Activated CD8-positive, alpha-beta memory T cell treated with anti-CD3 and anti-CD28 coated beads, Interleukin-2, amount 50 U/mL, for 4 hours (primary cell): ENCODE results near the gene HIPK2.

Experiments
- DNase-seq: peaks from one replicate; pipeline ENCODE4 v3.0.0-alpha.2; 2020

Gene HIPK2

GRCh38 chr7:139782932-139783331 lies 5.1 kb upstream of the HIPK2 start:
- DNase-seq, result no peak

DNA sequence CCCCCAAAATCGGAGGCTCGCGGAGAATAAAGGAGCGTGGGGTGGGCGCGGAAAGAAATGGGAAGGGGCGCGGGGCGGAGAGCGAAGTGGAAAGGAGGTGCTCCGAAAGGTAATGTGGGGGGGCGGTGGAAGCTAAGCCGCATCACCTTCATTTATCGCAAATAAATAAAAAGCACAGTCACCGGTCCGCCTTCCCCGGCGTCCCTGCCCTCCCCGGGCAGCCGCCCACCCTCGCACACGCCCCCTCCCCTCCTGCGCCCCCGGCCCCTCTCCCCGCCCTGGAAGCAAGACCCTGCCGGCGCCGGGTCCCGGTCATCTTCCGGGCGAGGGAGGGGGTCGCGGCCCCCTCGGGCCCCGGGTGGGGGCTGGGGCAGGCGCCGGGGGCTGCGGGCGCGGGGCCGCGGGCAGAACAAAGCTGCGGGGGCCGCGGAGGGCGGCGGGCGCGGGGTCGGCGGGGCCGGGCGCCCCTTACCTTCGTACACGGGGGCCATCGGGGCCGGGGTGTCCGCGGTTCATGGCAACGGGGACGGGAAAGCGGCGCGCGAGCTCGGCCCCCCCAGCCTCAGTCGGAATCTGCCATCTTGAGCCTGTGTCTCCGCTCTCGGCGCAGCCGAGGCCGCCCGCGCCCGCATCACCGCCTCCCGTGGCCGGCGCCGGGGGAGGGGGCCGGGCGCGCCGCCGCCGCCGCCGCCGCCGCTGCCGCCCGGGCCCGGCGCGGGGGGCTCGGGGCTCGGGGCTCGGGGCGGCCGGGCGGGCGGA lies 486 bp downstream of the HIPK2 start:
- peak; percentile 55 for DNase-seq

- DNase-seq, result peak; percentile 24
These were observed 1.2 kb downstream of the HIPK2 start for GRCh38 chr7:139776486-139777132.

- peak; percentile 56 for DNase-seq
These were observed 1.9 kb downstream of the HIPK2 start for GRCh38 chr7:139775829-139776266.

DNA sequence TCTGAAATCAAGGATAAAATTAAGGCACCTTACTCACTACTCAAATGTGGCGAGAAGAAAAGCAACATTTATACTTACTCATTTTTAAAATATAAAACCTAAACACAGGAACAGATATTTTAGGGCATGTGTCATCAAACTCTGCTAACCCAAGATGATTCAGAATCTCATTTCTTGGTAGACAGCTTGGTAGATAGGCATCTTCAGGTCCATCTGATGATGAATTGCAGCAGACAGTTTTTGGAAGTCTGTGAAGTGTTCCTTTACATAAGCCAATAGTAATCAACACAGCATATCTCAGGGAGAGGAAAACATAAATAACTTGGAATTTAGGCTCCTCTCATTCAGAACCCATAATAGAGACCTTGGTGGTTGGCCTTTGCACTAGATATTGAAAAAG lies 3.4 kb downstream of the HIPK2 start:
- DNase-seq, result no peak

DNA sequence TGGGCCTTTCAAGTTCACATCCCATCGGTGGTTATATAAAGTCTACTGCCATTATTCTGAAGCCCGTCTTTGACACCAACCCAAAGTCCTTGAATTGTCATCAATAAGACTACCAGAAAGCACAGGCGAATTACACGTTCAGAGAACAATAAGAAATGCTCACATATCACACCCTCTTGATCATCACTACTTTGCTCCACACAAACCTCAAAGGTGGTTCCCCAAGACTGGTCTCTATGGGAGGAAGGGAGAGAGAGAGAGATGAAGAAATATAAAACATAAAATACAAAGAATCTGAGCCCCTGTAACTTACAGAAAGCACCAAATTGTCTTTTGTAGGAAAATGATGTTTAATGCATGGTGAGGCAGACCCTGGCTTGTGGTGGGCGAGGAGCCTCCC lies 4.4 kb downstream of the HIPK2 start:
- DNase-seq, result no peak

- DNase-seq, result no peak
These were observed 4.9 kb downstream of the HIPK2 start for GRCh38 chr7:139772873-139773272.

- DNase-seq, result no peak
These were observed 5.7 kb downstream of the HIPK2 start for GRCh38 chr7:139772115-139772514.

DNA sequence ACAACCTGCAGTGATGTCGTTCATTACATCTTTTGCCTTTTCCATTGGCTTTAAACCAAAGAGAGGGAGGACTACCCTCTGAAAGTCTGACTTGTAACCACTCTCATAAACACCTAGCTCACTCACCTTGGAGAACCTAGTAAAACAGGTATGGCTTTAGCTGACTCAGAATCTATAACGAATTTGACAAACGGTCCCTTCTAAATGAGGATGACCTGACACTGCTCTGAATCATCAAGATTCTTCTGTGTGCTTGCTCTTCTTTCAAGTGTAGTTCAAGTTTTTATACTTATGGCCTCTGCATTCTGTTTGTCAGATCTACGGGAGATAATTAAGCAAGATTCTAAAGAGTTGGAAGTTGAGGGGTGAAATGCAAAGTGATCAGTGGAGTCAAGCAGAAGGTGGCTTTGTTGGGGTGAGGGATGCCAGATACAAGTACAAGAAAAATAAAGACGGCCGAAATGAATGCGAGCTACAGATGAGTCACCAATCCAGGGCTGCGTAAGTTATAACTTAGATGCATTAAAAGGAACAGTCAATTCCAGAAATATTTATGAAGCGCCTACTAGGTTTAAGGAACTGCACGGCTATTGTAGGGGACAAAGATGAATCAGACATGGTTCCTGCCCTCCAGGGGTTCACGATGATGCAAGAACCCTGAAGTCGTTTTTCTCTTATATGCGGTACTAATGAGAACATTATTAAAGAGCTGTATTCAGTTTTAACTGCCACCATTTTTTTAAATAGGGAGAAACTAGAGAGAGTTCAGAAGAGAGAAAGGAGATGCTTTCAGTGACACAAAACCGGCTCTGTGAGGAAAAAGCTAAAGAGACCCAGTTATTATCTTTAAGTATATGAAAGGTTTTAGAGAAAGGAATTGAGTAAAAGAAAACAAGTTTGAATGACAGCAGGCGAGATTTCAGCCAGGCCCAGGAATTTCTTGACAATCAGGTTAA lies 6.5 kb downstream of the HIPK2 start:
- DNase-seq, result no peak

DNA sequence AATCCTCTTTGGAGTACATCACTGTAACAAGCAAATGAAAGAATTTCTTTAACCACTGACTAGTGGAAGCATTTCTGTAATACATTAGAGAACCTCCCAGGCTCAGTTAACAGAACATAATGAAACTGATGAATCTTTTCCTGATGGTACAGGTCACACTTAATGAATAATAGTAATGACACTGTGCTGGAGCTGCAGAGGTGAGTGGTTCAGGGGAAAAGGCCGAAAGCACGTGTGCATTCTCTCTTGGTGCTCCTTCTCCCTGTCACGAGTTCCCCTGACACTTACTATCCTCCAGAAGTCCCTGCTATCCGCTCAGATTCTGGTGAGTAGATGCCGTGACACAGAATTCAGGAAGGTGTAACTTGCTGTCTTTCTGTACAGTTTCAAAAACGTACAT lies 8.0 kb downstream of the HIPK2 start:
- no peak for DNase-seq

GRCh38 chr7:139769066-139769465 lies 8.7 kb downstream of the HIPK2 start:
- no peak for DNase-seq

- DNase-seq, result no peak
These were observed 9.5 kb downstream of the HIPK2 start for GRCh38 chr7:139768249-139768824.

DNA sequence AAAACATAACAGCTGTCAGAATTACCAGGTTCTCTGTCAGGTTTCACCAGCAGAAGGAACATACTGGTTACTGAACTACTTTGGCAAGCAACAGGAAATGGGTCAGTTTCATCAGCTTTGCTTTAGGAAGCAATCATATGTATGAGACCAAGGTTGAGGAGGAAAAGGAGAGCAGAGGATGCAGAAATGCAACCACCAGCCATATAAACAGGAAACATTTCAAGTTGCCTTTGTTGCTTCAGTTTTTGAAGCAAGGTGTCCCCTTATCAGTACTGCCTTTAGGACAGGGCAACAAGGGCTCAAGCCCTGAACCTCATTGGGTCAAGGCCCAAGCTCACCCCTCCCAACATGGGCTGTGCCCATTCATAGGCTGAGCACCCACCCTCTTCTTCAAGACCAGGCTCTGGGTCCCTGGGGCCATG lies 10.2 kb downstream of the HIPK2 start:
- DNase-seq, result no peak

GRCh38 chr7:139765143-139765542 lies 12.7 kb downstream of the HIPK2 start:
- no peak for DNase-seq

DNA sequence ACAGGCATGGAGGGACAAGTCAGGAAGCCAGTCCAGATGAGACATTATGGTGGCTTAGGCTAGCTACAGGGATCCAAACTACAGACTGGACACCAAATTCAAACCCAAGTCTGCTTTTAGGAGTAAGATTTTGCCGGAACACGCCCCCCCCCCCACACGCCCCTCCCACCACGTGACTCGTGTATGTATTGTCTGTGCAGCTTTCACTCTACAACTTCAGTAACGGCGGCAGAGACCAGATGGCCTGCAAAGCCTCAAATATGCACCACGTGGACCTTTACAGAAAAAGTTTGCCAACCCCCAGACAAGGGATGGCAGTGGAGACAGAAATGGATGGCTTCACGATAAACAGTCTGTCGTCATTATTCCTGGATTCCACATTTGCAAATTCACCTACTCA lies 14.5 kb downstream of the HIPK2 start:
- no peak for DNase-seq

GRCh38 chr7:139762886-139763285 lies 14.9 kb downstream of the HIPK2 start:
- DNase-seq, result no peak

DNA sequence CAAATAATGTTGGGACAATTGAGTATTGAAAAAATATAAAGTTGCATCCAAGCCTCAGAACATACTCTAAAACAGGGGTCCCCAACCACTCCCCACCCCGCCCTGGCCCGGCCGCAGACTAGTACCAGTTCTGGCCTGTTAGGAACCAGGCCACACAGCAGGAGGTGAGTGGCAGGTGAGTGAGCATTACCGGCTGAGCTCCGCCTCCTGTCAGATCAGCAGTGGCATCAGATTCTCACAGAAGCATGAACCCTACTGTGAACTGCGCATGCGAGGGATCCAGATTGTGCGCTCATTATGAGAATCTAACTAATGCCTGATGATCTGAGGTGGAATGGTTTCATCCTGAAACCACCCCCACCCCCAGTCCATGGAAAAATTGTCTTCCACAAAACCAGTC lies 19.4 kb downstream of the HIPK2 start:
- no peak for DNase-seq

GRCh38 chr7:139757968-139758367 lies 19.8 kb downstream of the HIPK2 start:
- no peak for DNase-seq

- no peak for DNase-seq
These were observed 24.1 kb downstream of the HIPK2 start for GRCh38 chr7:139753693-139754111.

DNA sequence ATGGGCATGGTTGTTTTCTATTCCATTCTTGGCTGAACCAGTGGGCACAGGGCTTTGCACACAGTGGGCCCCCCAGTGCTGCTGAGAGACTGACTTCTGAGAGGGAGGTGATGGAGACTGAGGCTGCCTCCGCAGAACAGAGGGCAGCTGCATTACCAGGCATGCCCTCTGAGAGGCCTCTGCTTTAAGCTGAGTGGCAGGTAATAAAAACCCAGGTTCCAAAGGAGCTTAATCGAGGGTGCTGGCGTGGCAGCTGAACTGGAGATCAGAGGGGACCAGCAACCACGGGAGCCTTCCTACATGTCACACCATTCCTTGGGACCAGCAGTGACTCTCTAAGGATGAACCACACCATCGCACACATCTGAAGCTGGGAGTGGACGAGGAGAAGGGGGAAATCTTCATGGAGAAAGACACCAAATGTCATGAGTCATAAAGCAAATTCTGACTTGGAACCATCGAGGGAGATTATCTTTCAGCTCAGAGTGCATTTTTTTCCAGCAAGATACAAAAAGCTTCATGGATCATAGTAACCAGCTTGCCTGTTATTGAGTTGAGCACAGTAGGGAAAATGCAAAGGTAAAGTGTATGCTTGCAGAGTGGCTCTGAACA lies 24.6 kb downstream of the HIPK2 start:
- no peak for DNase-seq

DNA sequence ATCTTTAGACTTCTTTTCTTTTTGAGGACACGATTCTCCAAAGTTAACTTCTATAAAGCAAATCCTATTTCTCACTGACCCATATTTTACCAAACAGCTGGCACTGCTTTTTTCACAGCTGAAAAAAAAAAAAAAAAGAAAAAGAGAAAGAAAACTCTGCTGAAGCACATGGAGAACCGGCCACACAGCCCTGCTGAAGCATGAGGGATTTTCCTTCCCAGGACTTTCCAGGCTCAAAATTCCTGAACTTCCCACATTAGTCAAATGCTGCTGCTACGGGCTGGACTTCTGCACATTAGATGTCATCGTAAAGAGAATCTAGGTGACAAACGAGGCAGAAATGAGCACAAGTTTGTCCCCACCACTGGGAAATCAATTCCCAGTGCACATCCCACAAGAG lies 25.2 kb downstream of the HIPK2 start:
- DNase-seq, result no peak

DNA sequence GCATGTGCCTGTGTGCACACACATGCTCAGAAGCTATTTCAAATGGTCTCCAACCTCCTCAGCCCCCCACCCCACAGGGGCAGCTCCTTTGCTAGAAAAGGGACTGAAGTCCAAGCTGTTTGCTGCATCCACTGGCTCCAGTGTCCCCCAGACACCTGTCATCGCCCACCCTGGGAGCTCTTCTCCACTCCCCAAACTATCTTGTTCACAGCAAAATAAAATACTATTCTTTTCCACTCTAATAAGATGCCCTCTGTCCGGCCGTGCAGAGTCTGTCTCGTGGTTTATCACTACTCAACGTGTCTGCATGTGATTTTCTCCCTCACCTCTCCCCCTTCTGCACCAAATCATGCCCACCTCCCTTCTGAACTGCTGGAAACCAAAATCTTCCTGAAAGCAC lies 25.6 kb downstream of the HIPK2 start:
- no peak for DNase-seq
